Mucosa of descending colon (tissue), 3 donors: ENCODE measurements around the gene CELF3. TPM values are rescaled to one million over a fixed set of nuclear protein-coding genes. Genes with fewer than 3 reads are reported as not detected.
"Not testable (repeated sequence)": the region's sequence is repeated elsewhere in the genome, so short reads cannot be mapped to it uniquely, and the experiment has no call there.

ENCODE experiments used
- ATAC-seq: fragments of 200-7000 bp; cut with Tn5 transposase; one replicate; pipeline ENCODE4 v1.9.1; 2020; ENCODE audit warnings: mild to moderate bottlenecking, moderate library complexity
- DNase-seq, 3 donors: peaks; one replicate each; pipeline ENCODE4 v3.0.0-alpha.2; 2020
- H3K36me3 ChIP-seq: fragments of 200-600 bp; one replicate; pipeline ENCODE4 v1.8.0; 2021; ENCODE audit warnings: low read depth, mild to moderate bottlenecking
- H3K4me1 ChIP-seq: fragments of 200-600 bp; one replicate; pipeline ENCODE4 v1.8.0; 2021; ENCODE audit warnings: low read depth, mild to moderate bottlenecking
- H3K4me3 ChIP-seq: fragments of 200-600 bp; one replicate; pipeline ENCODE4 v1.8.0; 2021; ENCODE audit warnings: mild to moderate bottlenecking
- H3K9me3 ChIP-seq: fragments of 200-600 bp; one replicate; pipeline ENCODE4 v1.8.0; 2021; ENCODE audit warnings: mild to moderate bottlenecking
- intact Hi-C, 2 donors: fragments of 100-400 bp; cut with DNase I in 1 of 2; cut with micrococcal nuclease in 1 of 2; formaldehyde crosslinking; loops; one replicate each; pipeline versions ENCODE4 v1.11.0 to v1.11.1; 2022; cut with DNase I, micrococcal nuclease
- total RNA-seq, 3 donors: library from RNA; stranded (reverse); fragmentation: NEBNext Ultra II Directional in 2 of 3; extraction: Animal tissue kit (Norgen Biotek cat#: 25700) in 2 of 3; gene quantifications; one replicate each; pipeline versions ENCODE4 v1.2.1 to v1.2.4, GENCODE V29; 2021 to 2023
- TF ChIP-seq, protein P1 (sequence below): fragments of 200-600 bp; IDR thresholded peaks from one replicate; pipeline ENCODE4 v1.8.0; 2022; ENCODE audit warnings: antibody characterized with exemption, mild to moderate bottlenecking
- donor health status: DM: no; HTN: no; CAD: no; lungs with moderate emphysema.
- donor health status: DM: no; HTN: no; CAD: no.
- donor health status: DM: no; HTN: yes; CAD: no.

CELF3 gene
- total RNA-seq, 3 donors from 2014 or later, result 2.3 to 4.3 (median 2.8) TPM

DNA sequence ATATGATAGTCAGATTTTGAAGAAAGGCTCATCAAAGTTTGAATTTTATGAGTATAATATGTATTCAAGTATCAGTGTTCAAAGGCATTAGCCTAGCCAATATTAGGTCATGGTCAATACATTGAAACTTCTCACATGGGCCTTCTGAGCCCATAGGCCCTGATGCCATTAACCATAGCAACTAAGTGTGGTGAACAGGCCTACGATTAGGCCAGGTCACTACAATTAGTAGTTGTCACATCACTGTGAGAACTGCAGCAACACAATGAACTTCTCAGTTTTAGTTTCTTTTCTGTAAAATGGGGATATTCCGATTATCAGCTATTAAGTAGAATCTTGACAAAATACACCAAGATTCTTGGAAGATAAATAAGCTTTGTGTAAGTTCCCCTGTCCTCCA lies 30.0 kb downstream of the CELF3 start:
- TF ChIP-seq, protein P1, sequence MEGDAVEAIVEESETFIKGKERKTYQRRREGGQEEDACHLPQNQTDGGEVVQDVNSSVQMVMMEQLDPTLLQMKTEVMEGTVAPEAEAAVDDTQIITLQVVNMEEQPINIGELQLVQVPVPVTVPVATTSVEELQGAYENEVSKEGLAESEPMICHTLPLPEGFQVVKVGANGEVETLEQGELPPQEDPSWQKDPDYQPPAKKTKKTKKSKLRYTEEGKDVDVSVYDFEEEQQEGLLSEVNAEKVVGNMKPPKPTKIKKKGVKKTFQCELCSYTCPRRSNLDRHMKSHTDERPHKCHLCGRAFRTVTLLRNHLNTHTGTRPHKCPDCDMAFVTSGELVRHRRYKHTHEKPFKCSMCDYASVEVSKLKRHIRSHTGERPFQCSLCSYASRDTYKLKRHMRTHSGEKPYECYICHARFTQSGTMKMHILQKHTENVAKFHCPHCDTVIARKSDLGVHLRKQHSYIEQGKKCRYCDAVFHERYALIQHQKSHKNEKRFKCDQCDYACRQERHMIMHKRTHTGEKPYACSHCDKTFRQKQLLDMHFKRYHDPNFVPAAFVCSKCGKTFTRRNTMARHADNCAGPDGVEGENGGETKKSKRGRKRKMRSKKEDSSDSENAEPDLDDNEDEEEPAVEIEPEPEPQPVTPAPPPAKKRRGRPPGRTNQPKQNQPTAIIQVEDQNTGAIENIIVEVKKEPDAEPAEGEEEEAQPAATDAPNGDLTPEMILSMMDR, result no peak
- Histone ChIP-seq H3K4me3 (no peak overlapping the region), H3K36me3 (no peaks in the 10 kb centered on the region), H3K4me1 (no peaks in the 10 kb centered on the region), H3K9me3 (no peaks in the 10 kb centered on the region)
- no peak for ATAC-seq
- intact Hi-C loops, result no loop called here
- no peak for DNase-seq

DNA sequence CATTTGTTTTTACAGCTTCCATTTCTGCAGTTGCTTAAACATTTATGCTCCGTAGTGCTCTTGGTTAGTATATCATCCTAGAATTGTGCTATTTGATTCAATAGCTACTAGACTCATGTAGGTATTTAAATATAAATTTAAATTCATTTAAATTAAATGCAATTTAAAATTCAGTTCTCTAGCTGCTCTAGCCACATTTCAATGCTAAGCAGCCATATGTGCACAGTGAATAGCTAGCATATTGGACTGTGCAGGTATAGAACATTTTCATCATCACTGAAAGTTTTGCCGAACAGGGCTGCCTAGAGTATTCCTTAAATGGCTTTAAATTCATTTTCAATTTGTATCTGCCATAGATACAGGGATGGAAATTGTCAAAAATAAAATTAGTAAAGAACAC lies 32.5 kb downstream of the CELF3 start:
- DNase-seq, result no peak
- no peaks in the 10 kb centered on the region for H3K36me3 ChIP-seq
- ATAC-seq, result no peak
- TF ChIP-seq, protein P1, result no peak
- no peak overlapping the region for H3K4me3 ChIP-seq
- no peaks in the 10 kb centered on the region for H3K4me1 ChIP-seq
- H3K9me3 ChIP-seq, result no peaks in the 10 kb centered on the region
- intact Hi-C loops, result no loop called here

DNA sequence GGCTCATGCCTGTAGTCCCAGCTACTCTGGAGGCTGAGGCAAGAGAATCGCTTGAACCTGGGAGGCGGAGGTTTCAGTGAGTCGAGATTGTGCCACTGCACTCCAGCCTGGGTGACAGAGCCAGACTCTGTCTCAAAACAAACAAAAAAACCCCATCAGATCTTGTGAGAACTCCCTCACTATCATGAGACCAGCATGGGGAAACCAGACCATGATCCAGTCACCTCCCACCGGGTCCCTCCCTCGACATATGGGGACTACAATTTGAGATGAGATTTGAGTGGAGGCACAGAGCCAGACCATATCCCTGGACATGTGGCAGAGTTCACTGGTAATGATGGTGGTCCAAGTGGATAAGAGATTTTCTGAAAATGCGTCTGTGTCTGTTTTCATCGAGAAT lies 33.7 kb downstream of the CELF3 start:
- H3K9me3 ChIP-seq, H3K4me3 ChIP-seq, ATAC-seq, H3K36me3 ChIP-seq, DNase-seq, H3K4me1 ChIP-seq, intact Hi-C loops: not testable (repeated sequence)

DNA sequence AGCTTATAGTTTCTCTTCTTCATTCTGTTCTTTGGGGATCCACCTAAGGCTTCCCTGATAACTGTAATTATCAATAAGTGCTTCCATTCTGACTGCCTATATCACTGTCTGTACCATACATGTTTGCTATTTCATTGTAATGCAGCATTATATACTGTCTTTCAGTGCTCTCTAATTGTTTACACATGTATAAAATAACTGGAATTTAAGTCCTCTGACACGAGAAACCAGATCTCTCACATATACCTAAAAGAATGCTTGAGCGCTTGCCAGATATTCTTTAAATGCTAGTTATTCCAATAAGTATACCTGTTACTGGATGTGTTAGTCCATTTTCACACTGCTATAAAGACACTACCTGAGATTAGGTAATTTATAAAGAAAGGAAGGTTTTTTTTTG lies 34.7 kb downstream of the CELF3 start:
- Histone ChIP-seq H3K4me1 (no peaks in the 10 kb centered on the region), H3K9me3 (no peaks in the 10 kb centered on the region), H3K4me3 (no peak overlapping the region), H3K36me3 (no peaks in the 10 kb centered on the region)
- no peak for ATAC-seq
- intact Hi-C loops, result no loop called here
- TF ChIP-seq, protein P1, result no peak
- DNase-seq, result no peak

DNA sequence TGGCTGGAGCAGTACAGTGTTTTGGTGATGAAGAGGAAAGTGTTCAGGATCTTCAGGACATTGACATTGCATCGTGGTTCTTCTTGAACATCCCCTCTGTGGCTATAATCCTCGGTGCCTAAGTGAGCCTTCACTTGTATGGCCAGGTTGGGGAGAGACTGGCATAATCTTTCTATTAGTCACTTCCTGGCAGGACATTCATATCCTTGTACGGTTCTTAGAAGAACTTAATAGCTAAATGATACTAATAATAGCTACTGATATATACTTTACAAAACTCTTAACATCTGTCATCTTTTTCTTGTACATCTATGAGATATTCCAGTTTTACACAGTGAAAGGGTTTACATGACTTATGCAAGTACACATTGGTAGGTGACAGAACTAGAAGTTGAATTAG lies 35.8 kb downstream of the CELF3 start:
- DNase-seq (no peak), ATAC-seq (no peak)
- intact Hi-C loops, result no loop called here
- no peaks in the 10 kb centered on the region for H3K9me3 ChIP-seq
- H3K4me3 ChIP-seq, result no peak overlapping the region
- H3K4me1 ChIP-seq, result no peaks in the 10 kb centered on the region
- TF ChIP-seq, protein P1, result no peak
- no peaks in the 10 kb centered on the region for H3K36me3 ChIP-seq

DNA sequence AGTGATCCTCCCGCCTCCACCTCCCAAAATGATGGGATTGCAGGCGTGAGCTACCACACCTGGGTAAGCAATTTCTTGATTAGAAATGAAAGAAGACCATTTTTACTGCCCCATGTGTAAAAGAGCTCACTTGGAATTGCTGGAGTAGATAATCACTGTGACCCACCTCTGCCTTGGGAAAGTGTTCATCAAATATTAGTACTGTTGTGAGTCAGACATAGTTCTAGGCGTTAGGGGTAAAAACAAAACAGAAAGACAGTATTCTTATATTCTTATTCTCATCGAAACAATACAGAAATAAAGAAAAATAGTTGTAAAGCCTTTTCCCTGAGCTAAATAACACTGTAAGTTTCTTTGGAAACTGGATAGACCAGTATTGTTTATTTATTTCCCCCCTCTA lies 36.2 kb downstream of the CELF3 start:
- no peaks in the 10 kb centered on the region for H3K9me3 ChIP-seq
- H3K36me3 ChIP-seq, result no peaks in the 10 kb centered on the region
- intact Hi-C loops, result no loop called here
- H3K4me3 ChIP-seq, result no peak overlapping the region
- H3K4me1 ChIP-seq, result no peaks in the 10 kb centered on the region
- TF ChIP-seq, protein P1, result no peak
- ATAC-seq, result no peak
- no peak for DNase-seq
